Sigmoid colon (tissue), 7 donors: ENCODE results near the gene CD2BP2. TPM values are rescaled to one million over a fixed set of nuclear protein-coding genes. Genes with fewer than 3 reads are reported as not detected.

Experiments
- DNase-seq: peaks from one replicate; pipeline ENCODE4 v3.0.0-alpha.2; 2019
- H3K27ac ChIP-seq, 4 donors: fragments of 200-600 bp; sonication (generic); one replicate each; pipeline ENCODE4 v1.5.1; 2016 to 2019; ENCODE audit warnings: mild to moderate bottlenecking in 1 of 4
- H3K27me3 ChIP-seq, 3 donors: fragments of 200-600 bp; sonication (generic); one replicate each; pipeline ENCODE4 v1.5.1; 2019; ENCODE audit warnings: mild to moderate bottlenecking in 1 of 3
- H3K36me3 ChIP-seq, 4 donors: fragments of 200-600 bp; sonication (generic); one replicate each; pipeline ENCODE4 v1.5.1; 2016 to 2019
- H3K4me1 ChIP-seq, 4 donors: fragments of 200-600 bp; sonication (generic); one replicate each; pipeline ENCODE4 v1.5.1; 2017 to 2019
- H3K4me3 ChIP-seq, 4 donors: fragments of 200-600 bp; sonication (generic); one replicate each; pipeline ENCODE4 v1.5.1; 2017 to 2019; ENCODE audit warnings: mild to moderate bottlenecking in 2 of 4, moderate library complexity in 1 of 4
- H3K9me3 ChIP-seq, 4 donors: fragments of 200-600 bp in 3 of 4; sonication (generic) in 3 of 4; one replicate each; pipeline versions ENCODE4 v1.5.1 to v1.6.1; 2013 to 2019
- CTCF ChIP-seq, 4 experiments: fragments of 450-650 bp in 3 of 4; fragments of 200-600 bp in 1 of 4; IDR thresholded peaks; one replicate each; pipeline ENCODE4 v1.5.1; 2016 to 2019; ENCODE audit warnings: antibody characterized with exemption in 4 of 4, mild to moderate bottlenecking in 3 of 4, moderate library complexity in 2 of 4
- EP300 ChIP-seq, 4 donors: sonication (generic); formaldehyde crosslinking; IDR thresholded peaks; one replicate each; pipeline ENCODE4 v1.6.1; 2017; ENCODE audit warnings: antibody characterized with exemption in 4 of 4
- POLR2A ChIP-seq, 2 donors: fragments of 450-650 bp; IDR thresholded peaks; one replicate each; pipeline ENCODE4 v1.6.1; 2016; ENCODE audit warnings: antibody characterized with exemption in 2 of 2, mild to moderate bottlenecking in 2 of 2, moderate library complexity in 2 of 2
- POLR2AphosphoS5 ChIP-seq, 4 donors: sonication (generic); formaldehyde crosslinking; IDR thresholded peaks; one replicate each; pipeline ENCODE4 v1.6.1; 2017; ENCODE audit warnings: antibody characterized with exemption in 4 of 4
- WGBS, 2 donors: extraction: QIAGEN DNeasy Blood & Tissue Kit; methylation state at CpG; one replicate each; pipeline ENCODE4 v1.1.7; 2013; 5-methylcytosine and 5-hydroxymethylcytosine counted together
- intact Hi-C: fragments of 100-400 bp; cut with DNase I; formaldehyde crosslinking; loops from one replicate; pipeline ENCODE4 v1.15.1; 2023
- polyA plus RNA-seq, 3 donors: library from polyadenylated mRNA; stranded (reverse); fragments of 200-250 nt; gene quantifications; one replicate each; pipeline ENCODE4 v1.2.3, GENCODE V29; 2013
- total RNA-seq, 4 donors: library from RNA; depleted of rRNA; stranded (reverse); fragments of >200 nt; gene quantifications; one replicate each; pipeline ENCODE4 v1.1.0, GENCODE V29; 2016
- donor health status: healthy with polysubstance abuse.
- donor health status: Bipolar disorder and iron deficiency.
- donor health status: healthy.

The CD2BP2 gene
- total and polyA plus RNA-seq, 7 donors, result 29.9 to 57.3 (median 47.1) TPM

DNA sequence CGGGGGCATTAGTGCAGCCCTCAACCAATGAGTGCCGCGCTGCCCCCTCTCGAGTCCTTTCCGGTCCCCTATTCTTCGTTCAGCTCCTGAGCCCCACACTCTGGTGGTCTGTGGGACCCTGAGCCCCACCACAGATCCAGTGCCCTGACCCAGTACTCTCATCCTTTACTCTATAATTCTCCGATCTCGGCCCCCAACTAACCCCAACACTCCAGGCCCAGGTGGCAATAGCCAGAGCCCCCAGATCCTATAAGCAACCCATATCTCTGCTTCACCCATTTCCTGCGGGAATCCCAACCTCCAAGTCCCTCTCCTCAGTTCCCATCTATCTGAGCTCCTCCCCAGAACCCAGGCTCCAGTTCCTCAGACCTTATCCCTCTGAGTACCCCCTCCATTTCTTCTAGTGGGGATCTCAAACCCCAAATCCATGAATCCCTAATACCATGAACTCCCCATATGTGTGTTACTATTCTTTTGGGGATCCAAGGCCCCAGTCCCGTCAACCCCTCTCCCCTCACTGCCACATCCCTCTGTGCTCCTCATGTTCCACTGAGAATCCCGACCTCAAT, 16.2 kb upstream of the CD2BP2 start:
- intact Hi-C loops, result loop anchor here (5.0 to 10.0 kb wide), 2 partner anchors 36 to 277 kb away; partner anchors contain the start of genes TBX6, YPEL3 and ZNF771
- 19 to 21% methylated on average over 11 of the region's 11 CpGs for WGBS, 2 donors
- H3K27ac ChIP-seq, result peak overlapping the region; percentile 85 to 94 (median 90)
- peak overlapping the region; percentile 16 to 55 (median 50) for H3K4me3 ChIP-seq
- no peaks in the 10 kb centered on the region for H3K27me3 ChIP-seq
- TF ChIP-seq POLR2AphosphoS5 (IDR thresholded peaks at IDR 0.05), result no peak
- TF ChIP-seq POLR2A (IDR thresholded peaks at IDR 0.05), result peak in 1 of 2 donors; percentile 23
- H3K9me3 ChIP-seq, result no peaks in the 10 kb centered on the region
- peaks cover 0 to 42% (median 35%) of the 10 kb centered on the region in 4 donors for H3K4me1 ChIP-seq
- H3K36me3 ChIP-seq, result peaks cover 0 to 3% (median 0%) of the 10 kb centered on the region in 4 donors
- no peak for DNase-seq

DNA sequence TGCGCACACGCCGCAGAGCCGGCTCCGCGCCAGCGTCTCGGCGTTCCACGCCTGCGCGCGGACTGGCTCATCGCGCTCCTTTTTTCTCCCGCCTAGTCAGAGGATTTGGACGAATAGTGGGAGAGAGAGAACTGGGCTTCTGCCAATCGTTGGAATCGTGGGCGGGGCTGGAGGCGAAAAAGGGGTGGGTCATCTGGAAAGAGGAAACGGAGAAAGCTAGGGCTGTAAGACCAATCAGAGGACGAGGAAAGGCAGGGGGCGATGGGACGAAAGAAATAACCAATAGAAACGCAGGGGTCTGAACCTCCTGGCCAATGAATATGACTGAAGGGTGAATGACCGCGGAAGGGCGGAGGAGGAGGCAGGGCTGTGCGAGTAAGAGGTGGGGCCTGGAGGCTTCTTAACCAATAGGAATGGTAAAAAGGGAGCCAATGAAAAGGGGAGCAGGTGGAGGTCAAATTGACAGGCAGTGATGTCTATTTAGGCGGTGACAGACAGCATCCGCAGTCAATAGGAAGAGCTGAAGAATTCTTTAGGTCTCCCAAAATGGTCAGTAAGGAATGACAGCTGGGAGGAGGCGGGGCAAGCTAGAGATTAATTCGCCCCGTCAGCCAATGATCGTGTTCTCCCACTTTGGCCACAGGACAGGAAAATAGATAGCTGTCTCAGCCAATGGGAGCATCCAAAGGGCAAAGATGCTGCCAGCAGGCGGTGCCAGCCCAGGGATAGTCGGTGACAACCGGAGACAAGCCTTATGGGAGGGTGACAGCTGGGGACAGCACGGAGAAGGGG, 15.5 kb upstream of the CD2BP2 start, which contains the start of gene TBC1D10B:
Gene TBC1D10B (minus strand): TSS at position 39 of the 792 bp plus-strand sequence. CDS start 311 bp downstream, outside the sequence.
- peaks cover 0 to 10% (median 0%) of the 10 kb centered on the region in 4 donors for H3K36me3 ChIP-seq
- peak; percentile 100 for DNase-seq
- H3K27ac ChIP-seq, result peak within 1 kb of the TSS; percentile 85 to 94 (median 90)
- peaks cover 0 to 49% (median 42%) of the 10 kb centered on the region in 4 donors for H3K4me1 ChIP-seq
- TF ChIP-seq EP300 (IDR thresholded peaks at IDR 0.05) (no peak), CTCF (IDR thresholded peaks at IDR 0.05) (no peak), POLR2A (IDR thresholded peaks at IDR 0.05) (peak in 1 of 2 donors; percentile 20), POLR2AphosphoS5 (IDR thresholded peaks at IDR 0.05) (peak in 3 of 4 donors; percentile 50 to 69 (median 66))
- H3K4me3 ChIP-seq, result peak within 1 kb of the TSS; percentile 62 to 99 (median 96)
- 0% methylated on average over 40 of the region's 40 CpGs for WGBS, 2 donors
- intact Hi-C loops, result loop anchor here (1.0 to 10.0 kb wide), 3 partner anchors 15 to 276 kb away; partner anchors contain the start of genes CD2BP2, TBX6, YPEL3 and ZNF771
- H3K9me3 ChIP-seq, result no peaks in the 10 kb centered on the region
- H3K27me3 ChIP-seq, result no peaks in the 10 kb centered on the region

DNA sequence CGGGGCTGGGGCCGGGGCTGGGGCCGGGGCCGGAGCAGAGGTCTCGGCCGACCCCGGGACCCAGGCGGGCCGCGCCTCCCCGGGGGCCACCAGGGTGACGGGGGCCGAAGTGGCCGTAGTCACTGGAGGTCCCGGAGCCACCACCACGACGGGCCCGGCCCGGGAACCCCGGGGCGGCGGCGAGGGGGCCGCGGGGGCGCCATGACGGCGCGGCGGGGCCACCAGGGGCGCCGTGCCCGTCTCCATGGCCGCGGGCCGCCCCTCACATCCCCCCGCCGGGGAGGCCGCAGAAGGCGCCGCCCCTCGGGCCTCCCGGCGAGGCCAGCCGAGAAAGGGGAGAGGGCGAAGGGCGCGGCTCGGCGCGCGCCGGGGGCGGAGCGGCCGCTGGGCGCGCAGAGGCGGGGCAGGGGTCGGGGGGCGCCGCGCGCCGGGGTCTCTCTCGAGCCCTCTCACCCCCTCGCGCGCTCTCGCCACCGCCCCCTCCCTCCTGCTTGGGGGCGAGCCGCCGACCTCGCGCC, 14.9 kb upstream of the CD2BP2 start:
- intact Hi-C loops, result loop anchor here (1.0 to 10.0 kb wide), 3 partner anchors 15 to 275 kb away; partner anchors contain the start of genes CD2BP2, TBX6, YPEL3 and ZNF771

DNA sequence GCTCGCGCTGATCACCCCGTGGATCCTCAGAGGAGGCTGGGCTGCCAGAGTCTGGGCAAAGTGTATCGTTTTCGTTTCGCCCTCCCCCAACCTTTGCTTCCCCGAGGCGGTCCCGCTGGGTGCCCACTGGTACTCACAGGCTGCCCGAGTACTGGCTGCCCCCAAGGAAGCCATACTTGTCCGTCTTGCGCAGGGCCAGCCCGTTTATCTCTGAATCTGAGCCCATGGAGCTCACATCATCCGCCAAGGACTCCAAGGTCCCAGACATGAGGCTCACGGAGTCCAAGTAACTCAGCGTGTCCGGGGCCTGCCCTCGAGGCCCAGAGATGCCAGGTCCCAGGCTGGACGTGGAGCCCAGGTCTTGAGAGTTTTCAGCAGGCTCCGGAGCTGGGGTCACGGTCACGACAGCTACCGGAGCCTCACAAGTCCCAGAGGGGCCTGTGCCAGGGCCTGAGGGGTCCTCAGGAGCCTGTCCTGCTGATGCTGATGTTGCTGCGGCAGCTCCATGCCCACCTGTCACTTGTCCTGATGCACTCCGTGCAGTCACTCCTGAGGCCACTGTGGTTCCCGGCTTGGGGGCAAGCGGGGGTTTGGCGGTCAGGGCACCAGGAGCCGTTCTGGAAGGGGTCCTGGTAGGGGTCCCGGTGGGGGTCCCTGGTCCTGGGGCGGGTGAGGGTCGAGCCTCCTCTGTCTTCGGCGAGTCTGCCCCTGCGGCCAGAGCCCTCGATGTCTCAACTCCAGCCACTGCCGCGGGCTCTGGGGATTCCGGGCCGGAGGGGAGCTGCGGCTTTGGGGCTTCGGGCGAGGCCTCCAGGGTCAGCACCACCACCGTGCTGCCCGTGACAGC, 14.2 kb upstream of the CD2BP2 start:
- H3K36me3 ChIP-seq, result peaks cover 0 to 23% (median 7%) of the 10 kb centered on the region in 4 donors
- H3K4me3 ChIP-seq, result peak overlapping the region; percentile 62 to 99 (median 96)
- peaks cover 0 to 51% (median 43%) of the 10 kb centered on the region in 4 donors for H3K4me1 ChIP-seq
- no peaks in the 10 kb centered on the region for H3K27me3 ChIP-seq
- intact Hi-C loops, result no loop called here
- no peaks in the 10 kb centered on the region for H3K9me3 ChIP-seq
- peak overlapping the region; percentile 75 to 90 (median 85) for H3K27ac ChIP-seq
- peak; percentile 75 for DNase-seq
- TF ChIP-seq CTCF (IDR thresholded peaks at IDR 0.05), result no peak
- no peak for TF ChIP-seq EP300 (IDR thresholded peaks at IDR 0.05)
- 0 to 1% methylated on average over 45 of the region's 45 CpGs for WGBS, 2 donors

More for the DNA sequence above, 14.9 kb upstream of the CD2BP2 start:
- Histone ChIP-seq H3K27me3 (no peaks in the 10 kb centered on the region), H3K4me3 (peak overlapping the region; percentile 62 to 99 (median 96)), H3K27ac (peak overlapping the region; percentile 75 to 90 (median 85)), H3K9me3 (no peaks in the 10 kb centered on the region), H3K4me1 (peaks cover 0 to 51% (median 43%) of the 10 kb centered on the region in 4 donors), H3K36me3 (peaks cover 0 to 16% (median 2%) of the 10 kb centered on the region in 4 donors)
- WGBS, 2 donors, result 1% methylated on average over 76 of the region's 76 CpGs
- no peak for DNase-seq
- peak; percentile 59 to 92 (median 87) for TF ChIP-seq POLR2AphosphoS5 (IDR thresholded peaks at IDR 0.05)
- TF ChIP-seq EP300 (IDR thresholded peaks at IDR 0.05), result no peak
- no peak for TF ChIP-seq POLR2A (IDR thresholded peaks at IDR 0.05)
- TF ChIP-seq CTCF (IDR thresholded peaks at IDR 0.05), result no peak
